ENCODE measurements around the gene EME2. TPM values are rescaled to one million over a fixed set of nuclear protein-coding genes. Genes with fewer than 3 reads are reported as not detected.

Gene EME2
- total and polyA plus RNA-seq, 2 of the 13 experiments (the other 11 are each of a cell fraction or from before 2014, with no cell fraction given): 4.4 to 7.6 TPM

- TF ChIP-seq AKAP8 (CRISPR knock-in tag; IDR thresholded peaks at IDR 0.05): 0 out of 2 replicates have a peak, but pooled peaks have one; percentile 43
- TF ChIP-seq ZBTB34 (CRISPR knock-in tag; IDR thresholded peaks at IDR 0.05): peak; percentile 35
- TF ChIP-seq POGZ (CRISPR knock-in tag; IDR thresholded peaks at IDR 0.05): peak; percentile 75
- TF ChIP-seq REST (IDR thresholded peaks at IDR 0.05; ENCODE audit: borderline replicate concordance in 1 of 2, low read depth in 1 of 2, low read length in 2 of 2): no peak
- TF ChIP-seq KAT2B (IDR thresholded peaks at IDR 0.05; ENCODE audit: borderline replicate concordance, low read depth, low read length): no peak
- no peak for TF ChIP-seq TOPORS (CRISPR knock-in tag; IDR thresholded peaks at IDR 0.05)
- TF ChIP-seq ZNF891 (CRISPR knock-in tag; IDR thresholded peaks at IDR 0.05): 0 out of 2 replicates have a peak, but pooled peaks have one; percentile 38
- TF ChIP-seq SIN3A (IDR thresholded peaks at IDR 0.05; ENCODE audit: borderline replicate concordance, low read depth, low read length): 0 out of 2 replicates have a peak, but pooled peaks have one; percentile 28
- 0 out of 2 replicates have a peak, but pooled peaks have one; percentile 29 for TF ChIP-seq SPEN (CRISPR knock-in tag; IDR thresholded peaks at IDR 0.05; ENCODE audit: low read depth)
- peak; percentile 59; the same call in 1 of the 2 replicates for TF ChIP-seq RXRB (CRISPR knock-in tag; IDR thresholded peaks at IDR 0.05; ENCODE audit: borderline replicate concordance)
- TF ChIP-seq HINFP (CRISPR knock-in tag; IDR thresholded peaks at IDR 0.05; ENCODE audit: low read depth): peak; percentile 48; the same call in 1 of the 2 replicates
- no peak for TF ChIP-seq DRAP1 (CRISPR knock-in tag; IDR thresholded peaks at IDR 0.05)
- TF ChIP-seq MIXL1 (CRISPR knock-in tag; IDR thresholded peaks at IDR 0.05): 0 out of 2 replicates have a peak, but pooled peaks have one; percentile 13
- peak; percentile 59; the same call in 1 of the 2 replicates for TF ChIP-seq MED1 (CRISPR knock-in tag; IDR thresholded peaks at IDR 0.05)
- TF ChIP-seq MEIS1 (CRISPR knock-in tag; IDR thresholded peaks at IDR 0.05; ENCODE audit: borderline replicate concordance): peak; percentile 48; the same call in 1 of the 2 replicates
- peak; percentile 42; the same call in 1 of the 2 replicates for TF ChIP-seq IKZF5 (CRISPR knock-in tag; IDR thresholded peaks at IDR 0.05)
- TF ChIP-seq MAFF (IDR thresholded peaks at IDR 0.05; ENCODE audit: low read depth, low read length): no peak
- TF ChIP-seq SATB2 (CRISPR knock-in tag; IDR thresholded peaks at IDR 0.05): no peak
- TF ChIP-seq ATAD3A (CRISPR knock-in tag; IDR thresholded peaks at IDR 0.05): no peak
- TF ChIP-seq GRHL1 (CRISPR knock-in tag; conservative IDR thresholded peaks at IDR 0.05): no peak
Observed at GRCh38 chr16:1825381-1825863, 52.8 kb downstream of the EME2 start (continued).

Measured in HepG2 (cell line).